ENCODE measurements around the gene SKIC8.

Gene SKIC8

GRCh38 chr15:78243491-78243941, 55.9 kb downstream of the SKIC8 start:
- Histone ChIP-seq H3K27me3 (ENCODE audit: control insufficient read depth, insufficient read depth, low read length) (no peaks in the 10 kb centered on the region), H3K36me3 (ENCODE audit: control insufficient read depth, insufficient read depth, low read length) (no peaks in the 10 kb centered on the region), H3K4me1 (ENCODE audit: control insufficient read depth, insufficient read depth, low read length) (0 out of 2 replicates have a peak, but pooled peaks cover 4% of the 10 kb centered on the region), H3K4me3 (ENCODE audit: low read length) (no peak overlapping the region), H3K27ac (ENCODE audit: low read length) (no peak overlapping the region), H3K9me3 (ENCODE audit: control insufficient read depth, insufficient read depth, low read length) (no peaks in the 10 kb centered on the region)
- no CpG with 5 or more reads among the region's 6 CpGs for WGBS (ENCODE audit: insufficient coverage, insufficient read length)
- peak; percentile 45 for DNase-seq (ENCODE audit: low read depth, low spot score)

GRCh38 chr15:78243058-78243457, 56.4 kb downstream of the SKIC8 start:
- H3K27ac ChIP-seq (ENCODE audit: low read length) = no peak overlapping the region
- H3K4me1 ChIP-seq (ENCODE audit: control insufficient read depth, insufficient read depth, low read length) = 0 out of 2 replicates have a peak, but pooled peaks cover 4% of the 10 kb centered on the region
- H3K4me3 ChIP-seq (ENCODE audit: low read length) = no peak overlapping the region
- H3K36me3 ChIP-seq (ENCODE audit: control insufficient read depth, insufficient read depth, low read length) = no peaks in the 10 kb centered on the region
- H3K9me3 ChIP-seq (ENCODE audit: control insufficient read depth, insufficient read depth, low read length) = no peaks in the 10 kb centered on the region
- H3K27me3 ChIP-seq (ENCODE audit: control insufficient read depth, insufficient read depth, low read length) = no peaks in the 10 kb centered on the region
- DNase-seq (ENCODE audit: low read depth, low spot score) = no peak
- no CpG with 5 or more reads among the region's 6 CpGs for WGBS (ENCODE audit: insufficient coverage, insufficient read length)

GRCh38 chr15:78242128-78242527, 57.3 kb downstream of the SKIC8 start:
- no peaks in the 10 kb centered on the region for H3K9me3 ChIP-seq (ENCODE audit: control insufficient read depth, insufficient read depth, low read length)
- no peaks in the 10 kb centered on the region for H3K27me3 ChIP-seq (ENCODE audit: control insufficient read depth, insufficient read depth, low read length)
- DNase-seq (ENCODE audit: low read depth, low spot score) = no peak
- no peak overlapping the region for H3K4me3 ChIP-seq (ENCODE audit: low read length)
- no peak overlapping the region for H3K27ac ChIP-seq (ENCODE audit: low read length)
- no CpG with 5 or more reads among the region's 5 CpGs for WGBS (ENCODE audit: insufficient coverage, insufficient read length)
- 0 out of 2 replicates have a peak, but pooled peaks cover 4% of the 10 kb centered on the region for H3K4me1 ChIP-seq (ENCODE audit: control insufficient read depth, insufficient read depth, low read length)
- no peaks in the 10 kb centered on the region for H3K36me3 ChIP-seq (ENCODE audit: control insufficient read depth, insufficient read depth, low read length)

GRCh38 chr15:78241017-78241416, 58.4 kb downstream of the SKIC8 start:
- Histone ChIP-seq H3K27ac (ENCODE audit: low read length) (no peak overlapping the region), H3K4me3 (ENCODE audit: low read length) (no peak overlapping the region), H3K27me3 (ENCODE audit: control insufficient read depth, insufficient read depth, low read length) (no peaks in the 10 kb centered on the region), H3K36me3 (ENCODE audit: control insufficient read depth, insufficient read depth, low read length) (no peaks in the 10 kb centered on the region), H3K9me3 (ENCODE audit: control insufficient read depth, insufficient read depth, low read length) (no peaks in the 10 kb centered on the region), H3K4me1 (ENCODE audit: control insufficient read depth, insufficient read depth, low read length) (0 out of 2 replicates have a peak, but pooled peaks cover 4% of the 10 kb centered on the region)
- WGBS (ENCODE audit: insufficient coverage, insufficient read length) = no CpG with 5 or more reads among the region's 12 CpGs
- peak; percentile 71 for DNase-seq (ENCODE audit: low read depth, low spot score)

GRCh38 chr15:78239811-78240210, 59.6 kb downstream of the SKIC8 start:
- no peaks in the 10 kb centered on the region for H3K36me3 ChIP-seq (ENCODE audit: control insufficient read depth, insufficient read depth, low read length)
- H3K9me3 ChIP-seq (ENCODE audit: control insufficient read depth, insufficient read depth, low read length) = no peaks in the 10 kb centered on the region
- H3K27me3 ChIP-seq (ENCODE audit: control insufficient read depth, insufficient read depth, low read length) = no peaks in the 10 kb centered on the region
- no peak for DNase-seq (ENCODE audit: low read depth, low spot score)
- no CpG with 5 or more reads among the region's 5 CpGs for WGBS (ENCODE audit: insufficient coverage, insufficient read length)
- H3K27ac ChIP-seq (ENCODE audit: low read length) = no peak overlapping the region
- peaks cover 6% of the 10 kb centered on the region for H3K4me1 ChIP-seq (ENCODE audit: control insufficient read depth, insufficient read depth, low read length)
- H3K4me3 ChIP-seq (ENCODE audit: low read length) = no peak overlapping the region

- no peaks in the 10 kb centered on the region for H3K9me3 ChIP-seq (ENCODE audit: control insufficient read depth, insufficient read depth, low read length)
- H3K27ac ChIP-seq (ENCODE audit: low read length) = no peak overlapping the region
- no peaks in the 10 kb centered on the region for H3K36me3 ChIP-seq (ENCODE audit: control insufficient read depth, insufficient read depth, low read length)
- no peaks in the 10 kb centered on the region for H3K27me3 ChIP-seq (ENCODE audit: control insufficient read depth, insufficient read depth, low read length)
- no peak overlapping the region for H3K4me3 ChIP-seq (ENCODE audit: low read length)
- no peak for DNase-seq (ENCODE audit: low read depth, low spot score)
- peaks cover 4% of the 10 kb centered on the region for H3K4me1 ChIP-seq (ENCODE audit: control insufficient read depth, insufficient read depth, low read length)
- WGBS (ENCODE audit: insufficient coverage, insufficient read length) = no CpG with 5 or more reads among the region's 6 CpGs
Measured at GRCh38 chr15:78237146-78237545, 62.3 kb downstream of the SKIC8 start.

GRCh38 chr15:78236491-78236890, 62.9 kb downstream of the SKIC8 start:
- no peaks in the 10 kb centered on the region for H3K9me3 ChIP-seq (ENCODE audit: control insufficient read depth, insufficient read depth, low read length)
- peaks cover 4% of the 10 kb centered on the region for H3K4me1 ChIP-seq (ENCODE audit: control insufficient read depth, insufficient read depth, low read length)
- WGBS (ENCODE audit: insufficient coverage, insufficient read length) = no CpG with 5 or more reads among the region's 6 CpGs
- no peak overlapping the region for H3K4me3 ChIP-seq (ENCODE audit: low read length)
- DNase-seq (ENCODE audit: low read depth, low spot score) = no peak
- H3K36me3 ChIP-seq (ENCODE audit: control insufficient read depth, insufficient read depth, low read length) = no peaks in the 10 kb centered on the region
- H3K27ac ChIP-seq (ENCODE audit: low read length) = no peak overlapping the region
- no peaks in the 10 kb centered on the region for H3K27me3 ChIP-seq (ENCODE audit: control insufficient read depth, insufficient read depth, low read length)

GRCh38 chr15:78234515-78235040, 64.8 kb downstream of the SKIC8 start, which contains the start of gene ACSBG1:
TSS of gene ACSBG1 (minus strand) at chr15:78234565. CDS start at chr15:78234501, 64 bp downstream.
- H3K9me3 ChIP-seq (ENCODE audit: control insufficient read depth, insufficient read depth, low read length) = no peaks in the 10 kb centered on the region
- H3K36me3 ChIP-seq (ENCODE audit: control insufficient read depth, insufficient read depth, low read length) = no peaks in the 10 kb centered on the region
- DNase-seq (ENCODE audit: low read depth, low spot score) = no peak
- H3K4me3 ChIP-seq (ENCODE audit: low read length) = no peak within 1 kb of the TSS
- peaks cover 4% of the 10 kb centered on the region for H3K4me1 ChIP-seq (ENCODE audit: control insufficient read depth, insufficient read depth, low read length)
- WGBS (ENCODE audit: insufficient coverage, insufficient read length) = no CpG with 5 or more reads among the region's 6 CpGs
- H3K27me3 ChIP-seq (ENCODE audit: control insufficient read depth, insufficient read depth, low read length) = no peaks in the 10 kb centered on the region
- no peak within 1 kb of the TSS for H3K27ac ChIP-seq (ENCODE audit: low read length)

- no peaks in the 10 kb centered on the region for H3K27me3 ChIP-seq (ENCODE audit: control insufficient read depth, insufficient read depth, low read length)
- H3K36me3 ChIP-seq (ENCODE audit: control insufficient read depth, insufficient read depth, low read length) = no peaks in the 10 kb centered on the region
- DNase-seq (ENCODE audit: low read depth, low spot score) = no peak
- WGBS (ENCODE audit: insufficient coverage, insufficient read length) = no CpG with 5 or more reads among the region's 11 CpGs
- H3K4me1 ChIP-seq (ENCODE audit: control insufficient read depth, insufficient read depth, low read length) = peaks cover 4% of the 10 kb centered on the region
- H3K4me3 ChIP-seq (ENCODE audit: low read length) = no peak overlapping the region
- no peak overlapping the region for H3K27ac ChIP-seq (ENCODE audit: low read length)
- no peaks in the 10 kb centered on the region for H3K9me3 ChIP-seq (ENCODE audit: control insufficient read depth, insufficient read depth, low read length)
Measured at GRCh38 chr15:78233496-78233895, 65.9 kb downstream of the SKIC8 start.

Data from iPS DF 6.9 (cell line).